ENCODE data around the gene ATRN.
"Not testable (repeated sequence)": the region's sequence is repeated elsewhere in the genome, so short reads cannot be mapped to it uniquely, and the experiment has no call there.

The ATRN gene

DNA sequence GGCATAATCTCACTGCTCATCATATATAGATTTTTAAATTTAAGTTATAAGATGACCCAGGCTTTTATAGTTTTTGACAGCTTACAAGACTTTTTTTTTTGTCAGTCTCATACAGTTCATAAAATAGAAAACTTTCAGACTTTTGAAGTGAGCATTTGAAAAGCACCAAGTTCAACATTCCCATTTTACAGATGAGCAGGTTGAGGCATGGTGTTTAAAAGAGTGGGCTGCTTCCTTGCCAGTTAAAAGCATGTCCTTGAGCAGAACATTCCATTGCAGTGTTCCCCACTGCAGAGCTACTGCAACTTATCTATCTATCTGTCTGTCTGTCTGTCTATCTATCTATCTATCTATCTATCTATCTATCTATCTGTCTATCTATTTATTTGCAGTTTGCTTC, 105.5 kb downstream of the ATRN start:
- DNase-seq: no peak

GRCh38 chr20:3577366-3577765, 106.5 kb downstream of the ATRN start:
- DNase-seq: no peak

DNA sequence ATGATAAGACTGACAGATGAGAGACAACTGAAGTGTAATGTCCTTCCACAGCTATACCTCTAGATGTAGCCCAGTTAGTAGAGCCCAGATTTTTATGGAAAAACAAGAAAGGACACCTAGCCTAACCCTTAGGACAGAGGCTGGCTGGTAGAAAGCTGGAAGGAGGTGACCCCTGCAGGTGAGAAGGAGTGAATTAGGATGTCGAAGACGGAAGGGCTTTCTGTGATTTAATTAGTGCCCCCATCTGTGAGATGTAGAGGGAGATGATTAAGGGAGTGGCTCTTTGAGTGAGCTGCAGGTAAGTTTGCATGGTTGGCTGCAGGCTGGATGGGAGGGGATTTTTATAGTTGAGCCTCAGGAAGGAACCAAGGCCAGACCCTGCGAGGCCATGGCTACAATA, 109.6 kb downstream of the ATRN start:
- no peak for DNase-seq

DNA sequence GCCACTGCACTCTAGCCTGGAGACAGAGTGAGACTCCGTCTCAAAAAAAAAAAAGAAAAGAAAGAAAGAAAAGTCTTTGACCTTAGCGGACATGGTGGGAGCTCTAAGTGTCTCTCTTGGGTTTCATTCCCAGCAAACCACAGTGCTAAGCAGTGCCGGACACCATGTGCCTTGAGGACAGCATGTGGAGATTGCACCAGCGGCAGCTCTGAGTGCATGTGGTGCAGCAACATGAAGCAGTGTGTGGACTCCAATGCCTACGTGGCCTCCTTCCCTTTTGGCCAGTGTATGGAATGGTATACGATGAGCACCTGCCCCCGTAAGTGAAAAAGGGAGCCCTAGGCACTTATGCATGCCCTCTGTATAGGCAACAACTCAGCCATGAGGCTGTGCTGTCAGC, 112.9 kb downstream of the ATRN start:
- DNase-seq: no peak

DNA sequence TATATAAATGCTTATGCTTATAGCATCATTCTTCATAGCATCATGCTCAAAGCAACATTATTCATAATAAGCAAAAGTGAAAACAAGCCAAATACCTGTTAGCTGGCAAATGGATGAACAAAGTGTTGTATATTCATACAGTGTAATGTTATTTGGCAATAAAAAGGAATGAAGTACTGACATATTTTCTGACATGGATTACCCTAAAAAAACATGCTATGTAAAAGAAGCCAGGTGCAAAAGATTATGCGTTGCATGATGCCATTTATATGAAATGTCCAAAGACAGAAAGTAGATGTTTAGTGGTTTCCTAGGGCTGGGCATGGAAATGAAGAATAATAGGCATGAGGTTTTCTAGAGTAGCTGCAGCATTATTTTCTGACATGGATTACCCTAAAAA, 115.3 kb downstream of the ATRN start:
- DNase-seq: no peak

DNA sequence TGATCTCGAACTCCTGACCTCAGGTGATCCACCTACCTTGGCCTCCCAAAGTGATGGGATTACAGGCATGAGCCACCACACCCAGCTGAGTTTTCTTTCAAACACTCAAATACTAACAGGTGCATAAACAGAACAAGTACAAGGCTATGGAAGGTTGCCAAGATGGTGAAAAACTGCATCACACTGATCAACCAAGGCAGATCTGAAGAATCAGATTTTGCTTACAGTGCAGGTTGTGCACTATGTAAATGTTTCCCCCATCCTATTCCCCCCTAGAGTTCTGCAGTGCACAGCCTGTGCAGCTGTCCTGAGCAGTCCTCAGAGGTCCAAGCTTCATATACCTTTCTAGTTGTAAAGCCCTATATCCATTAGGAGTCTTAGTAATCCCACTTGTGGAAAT, 119.3 kb downstream of the ATRN start:
- DNase-seq: no peak

GRCh38 chr20:3592931-3593330, 122.1 kb downstream of the ATRN start:
- DNase-seq: no peak

- DNase-seq: no peak
These were observed 124.7 kb downstream of the ATRN start for GRCh38 chr20:3595541-3595940.

DNA sequence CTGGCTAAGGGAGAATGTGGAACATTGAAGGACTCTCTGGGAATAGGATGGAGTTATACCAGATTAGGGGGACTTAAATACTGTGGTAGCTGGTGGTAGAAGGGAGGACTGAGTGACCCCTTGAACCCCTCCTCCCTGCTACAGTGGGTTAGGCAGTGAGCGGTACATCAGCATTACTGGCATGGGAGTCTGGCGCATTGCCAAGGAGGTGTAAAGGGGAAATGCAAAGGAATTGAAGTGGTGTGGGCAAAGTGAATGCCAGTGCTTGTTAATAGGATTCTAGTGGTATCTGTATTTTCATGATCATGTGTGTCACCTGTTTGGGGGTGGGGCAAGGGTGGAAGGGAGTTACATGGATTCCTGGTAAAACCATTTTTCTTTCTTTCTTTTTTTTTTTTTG, 132.3 kb downstream of the ATRN start:
- no peak for DNase-seq

DNA sequence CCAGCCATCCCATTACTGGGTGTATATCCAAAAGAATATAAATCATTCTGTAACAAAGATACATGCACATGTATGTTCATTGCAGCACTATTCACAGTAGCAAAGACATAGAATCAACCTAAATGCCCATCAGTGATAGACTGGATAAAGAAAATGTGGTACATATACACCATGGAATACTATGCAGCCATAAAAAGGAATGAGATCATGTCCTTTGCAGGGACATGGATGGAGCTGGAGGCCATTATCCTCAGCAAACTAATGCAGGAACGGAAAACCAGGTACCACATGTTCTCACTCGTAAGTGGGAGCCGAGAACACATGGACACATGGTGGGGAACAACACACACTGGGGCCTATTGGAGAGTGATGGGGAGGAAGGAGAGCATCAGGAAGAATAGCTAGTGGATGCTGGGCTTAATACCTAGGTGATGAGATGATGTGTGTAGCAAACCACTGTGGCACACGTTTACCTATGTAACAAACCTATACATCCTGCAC, 134.6 kb downstream of the ATRN start:
- not testable (repeated sequence) for DNase-seq

DNA sequence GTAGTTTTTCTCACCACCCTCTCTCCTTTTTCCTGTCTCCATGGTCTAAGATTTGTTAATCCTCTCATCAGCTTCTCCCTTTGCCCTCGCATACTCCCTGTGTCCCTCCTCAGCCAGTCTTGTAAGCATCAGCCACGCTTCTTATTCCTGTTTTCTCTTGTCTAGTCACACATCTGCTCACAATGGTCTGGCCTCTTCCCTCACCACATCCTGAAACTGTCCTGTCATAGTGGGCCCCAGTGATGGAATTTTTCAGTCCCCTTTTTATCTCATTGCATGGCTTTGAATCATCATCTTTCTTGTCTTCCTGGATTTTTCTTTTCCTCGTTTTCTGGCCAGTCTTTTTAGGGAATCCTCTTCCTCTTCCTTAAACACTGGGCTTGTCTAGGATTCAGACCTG, 135.2 kb downstream of the ATRN start:
- peak; percentile 48 for DNase-seq

- DNase-seq: no peak
These were observed 141.1 kb downstream of the ATRN start for GRCh38 chr20:3611901-3612300.

GRCh38 chr20:3612795-3613572, 142.2 kb downstream of the ATRN start:
- DNase-seq: no peak

- no peak for DNase-seq
These were observed 143.1 kb downstream of the ATRN start for GRCh38 chr20:3613821-3614440.

- no peak for DNase-seq
These were observed 143.6 kb downstream of the ATRN start for GRCh38 chr20:3614466-3614865.

DNA sequence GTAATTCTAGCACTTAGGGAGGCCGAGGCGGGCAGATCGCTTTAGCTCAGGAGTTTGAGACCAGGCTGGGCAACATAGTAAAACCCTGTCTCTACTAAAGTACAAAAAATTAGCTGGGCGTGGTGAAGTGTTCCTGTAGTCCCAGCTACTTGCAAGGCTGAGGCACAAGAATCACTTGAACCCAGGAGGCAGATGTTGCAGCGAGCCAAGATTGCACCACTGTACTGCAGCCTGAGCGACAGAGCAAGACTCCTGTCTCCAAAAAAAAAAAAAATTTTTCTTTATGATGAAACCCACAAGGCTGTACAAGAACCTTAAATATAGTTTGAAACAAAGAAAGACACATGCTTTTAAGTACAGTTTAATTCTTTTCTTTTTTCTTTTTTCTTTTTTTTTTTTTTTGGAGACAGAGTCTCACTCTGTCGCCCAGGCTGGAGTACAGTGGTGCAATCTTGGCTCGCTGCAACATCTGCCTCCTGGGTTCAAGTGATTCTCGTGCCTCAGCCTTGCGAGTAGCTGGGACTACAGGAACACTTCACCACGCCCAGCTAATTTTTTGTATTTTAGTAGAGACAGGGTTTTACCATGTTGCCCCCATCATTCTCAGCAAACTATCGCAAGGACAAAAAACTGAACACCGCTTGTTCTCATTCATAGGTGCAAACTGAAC, 144.5 kb downstream of the ATRN start:
- DNase-seq: not testable (repeated sequence)

- no peak for DNase-seq
These were observed 145.4 kb downstream of the ATRN start for GRCh38 chr20:3616250-3616649.

DNA sequence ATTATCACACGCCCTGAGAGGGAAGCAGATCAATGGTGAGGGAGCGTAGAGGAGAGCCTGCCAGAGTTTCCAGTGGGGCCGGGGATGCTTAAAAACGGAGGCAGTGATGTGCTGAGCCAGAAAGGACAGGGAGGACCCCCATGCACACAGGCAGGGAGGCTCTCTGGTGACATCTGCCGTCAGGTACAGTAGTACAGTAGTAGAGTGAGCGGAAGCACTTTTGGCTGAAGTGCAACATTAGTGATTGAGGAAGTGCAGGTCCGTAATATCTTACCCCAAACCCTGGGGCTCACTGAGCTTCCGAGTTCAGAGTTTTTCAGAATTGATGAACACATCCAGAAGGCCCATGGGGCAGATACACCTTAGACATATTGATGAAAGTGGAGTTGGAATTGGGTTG, 150.3 kb downstream of the ATRN start:
- no peak for DNase-seq

DNA sequence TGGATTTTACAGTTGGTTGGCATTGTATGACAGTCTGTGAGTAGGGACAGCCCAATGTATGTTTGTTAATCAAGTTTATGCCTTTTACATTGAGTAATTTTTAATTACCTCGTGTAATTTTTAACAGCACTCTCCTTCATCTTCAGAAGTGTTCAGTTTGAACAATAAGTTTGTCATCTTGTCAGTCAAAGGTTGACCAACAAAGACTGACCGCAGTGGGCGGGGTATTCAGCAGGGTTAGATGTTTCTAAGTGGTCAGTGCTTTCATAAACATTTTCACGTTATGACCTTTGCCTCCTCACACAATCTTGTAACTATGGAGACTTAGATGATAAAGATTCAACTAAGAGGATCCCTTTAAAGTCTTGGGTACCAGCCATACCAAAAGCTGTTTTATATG, 151.6 kb downstream of the ATRN start:
- DNase-seq: no peak

DNA sequence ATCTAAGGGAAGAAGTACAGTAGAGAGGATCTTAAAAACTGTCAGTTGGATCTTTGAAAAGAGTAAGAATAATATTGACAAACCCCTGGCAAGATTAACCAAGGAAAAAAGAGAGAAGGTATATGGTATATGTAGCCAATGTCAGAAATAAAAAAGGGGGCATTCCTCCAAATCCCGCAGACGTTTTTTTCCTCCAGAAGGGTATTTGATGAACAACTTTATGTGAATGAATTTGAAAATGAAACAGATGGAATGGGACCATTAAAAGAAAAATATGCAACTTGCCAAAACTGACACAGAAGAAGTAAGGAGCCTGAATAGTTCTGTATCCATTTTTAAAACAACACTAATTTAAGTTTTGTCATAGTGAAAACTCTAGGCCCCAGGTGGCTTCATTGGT, 156.7 kb downstream of the ATRN start:
- DNase-seq: no peak

DNA sequence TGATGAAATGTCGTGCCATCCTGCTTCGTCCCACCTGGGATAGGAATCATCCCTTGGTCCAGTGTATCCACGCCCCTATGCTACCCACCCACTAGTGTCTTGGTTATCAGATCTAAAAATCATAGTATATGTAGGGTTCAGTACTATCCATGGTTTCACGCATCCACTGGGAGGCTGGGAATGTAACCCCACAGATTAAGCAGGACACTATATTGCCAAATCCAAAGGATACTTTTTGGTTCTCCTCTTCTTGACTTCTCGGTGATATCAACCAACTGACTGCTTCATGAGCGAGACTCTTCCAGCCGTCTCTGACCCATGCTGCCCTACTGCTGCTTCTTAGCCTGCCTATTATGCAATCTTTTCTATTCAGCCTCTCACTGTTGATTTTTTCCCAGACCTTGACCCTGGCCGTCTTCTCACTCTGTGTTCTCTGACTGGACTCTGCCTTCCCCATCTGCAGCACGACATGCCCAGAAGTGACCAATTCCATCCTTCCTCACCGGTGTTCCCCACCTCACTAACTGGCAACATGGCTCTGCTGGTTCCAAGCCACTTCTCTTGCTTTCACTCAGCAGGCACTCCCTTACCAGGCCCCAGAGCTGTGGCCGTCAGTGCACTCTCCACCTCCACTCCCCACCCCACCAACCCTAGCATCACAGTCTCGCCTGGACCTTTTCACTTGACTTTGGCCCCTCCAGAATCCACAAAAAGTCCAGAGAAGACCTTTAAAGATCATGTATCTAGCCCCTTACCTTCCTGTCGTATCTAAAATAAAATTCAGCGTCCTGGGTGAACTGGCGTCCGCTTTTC, 157.9 kb downstream of the ATRN start:
- DNase-seq: no peak

DNA sequence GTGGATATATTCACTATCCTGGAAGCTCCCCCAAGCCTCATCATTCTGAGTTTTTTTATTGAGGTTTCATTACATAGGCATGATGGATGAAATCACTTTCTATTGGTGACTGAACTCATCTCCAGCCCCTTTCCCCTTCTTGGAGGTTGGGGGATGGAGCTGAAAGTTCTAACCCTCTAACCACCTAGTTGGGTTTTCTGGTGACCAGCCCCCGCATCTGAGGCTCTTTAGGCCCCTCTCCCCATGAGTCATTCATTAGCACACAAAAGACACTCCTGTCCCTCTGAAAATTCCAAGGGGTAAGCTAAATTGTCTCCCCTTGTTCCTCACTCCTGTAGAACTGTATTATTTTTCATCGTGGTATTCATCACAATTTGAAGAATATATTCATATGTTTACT, 159.1 kb downstream of the ATRN start:
- DNase-seq: no peak

DNA sequence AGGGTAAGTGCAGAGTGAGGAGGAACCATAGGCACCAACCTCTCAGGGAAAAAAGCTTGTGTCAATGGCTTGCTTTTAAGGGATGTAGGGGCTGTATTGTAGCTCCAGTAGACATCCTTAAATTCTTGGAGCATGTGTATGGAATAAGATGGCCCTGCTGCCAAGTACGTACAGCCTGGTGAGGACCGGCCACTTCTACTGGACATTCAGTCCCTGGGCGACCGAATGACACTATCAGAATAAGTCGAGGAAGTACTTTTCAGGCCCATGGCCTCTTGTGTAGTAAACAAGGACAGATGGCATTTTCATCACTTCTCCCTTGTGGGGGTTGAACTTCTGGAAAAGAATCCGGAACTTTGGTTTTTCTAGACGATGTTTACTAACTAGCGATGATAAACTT, 159.6 kb downstream of the ATRN start:
- DNase-seq: no peak

Measured in GDM1 (cell line).